ENCODE results near the gene SIK3.
A peak's percentile ranks its signal among the peaks of the same experiment; 100 is the strongest.

SIK3 gene

DNA sequence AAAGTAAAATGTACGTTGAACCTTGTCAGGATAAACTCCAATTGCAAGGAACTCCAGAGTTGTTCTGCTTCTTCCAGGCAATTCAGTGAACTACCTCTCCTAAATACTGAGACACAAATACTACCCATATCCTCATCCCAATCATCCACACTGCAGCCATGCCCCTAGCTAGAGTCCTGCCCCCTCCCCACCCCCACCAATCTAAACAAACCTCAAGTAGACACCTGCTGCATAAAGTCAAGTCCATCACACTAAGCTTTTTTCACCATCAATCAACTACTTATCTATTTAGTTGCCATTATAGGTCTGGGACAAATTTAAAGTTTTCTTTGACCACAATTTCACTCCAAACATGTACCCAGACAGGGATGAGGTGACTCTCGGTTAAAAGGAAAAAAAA lies 167.6 kb downstream of the SIK3 start:
- no peaks in the 10 kb centered on the region for H3K27me3 ChIP-seq (replicated peaks; ENCODE audit: control insufficient read depth, insufficient read depth, low read length)
- H3K4me3 ChIP-seq (replicated peaks; ENCODE audit: low read depth, low read length): no peak overlapping the region
- DNase-seq (ENCODE audit: extremely low read depth, insufficient read length): no peak
- H3K36me3 ChIP-seq (ENCODE audit: control insufficient read depth, insufficient read depth, low read length): no peaks in the 10 kb centered on the region; the same call in 1 of the 2 replicates
- TF ChIP-seq, protein P1, sequence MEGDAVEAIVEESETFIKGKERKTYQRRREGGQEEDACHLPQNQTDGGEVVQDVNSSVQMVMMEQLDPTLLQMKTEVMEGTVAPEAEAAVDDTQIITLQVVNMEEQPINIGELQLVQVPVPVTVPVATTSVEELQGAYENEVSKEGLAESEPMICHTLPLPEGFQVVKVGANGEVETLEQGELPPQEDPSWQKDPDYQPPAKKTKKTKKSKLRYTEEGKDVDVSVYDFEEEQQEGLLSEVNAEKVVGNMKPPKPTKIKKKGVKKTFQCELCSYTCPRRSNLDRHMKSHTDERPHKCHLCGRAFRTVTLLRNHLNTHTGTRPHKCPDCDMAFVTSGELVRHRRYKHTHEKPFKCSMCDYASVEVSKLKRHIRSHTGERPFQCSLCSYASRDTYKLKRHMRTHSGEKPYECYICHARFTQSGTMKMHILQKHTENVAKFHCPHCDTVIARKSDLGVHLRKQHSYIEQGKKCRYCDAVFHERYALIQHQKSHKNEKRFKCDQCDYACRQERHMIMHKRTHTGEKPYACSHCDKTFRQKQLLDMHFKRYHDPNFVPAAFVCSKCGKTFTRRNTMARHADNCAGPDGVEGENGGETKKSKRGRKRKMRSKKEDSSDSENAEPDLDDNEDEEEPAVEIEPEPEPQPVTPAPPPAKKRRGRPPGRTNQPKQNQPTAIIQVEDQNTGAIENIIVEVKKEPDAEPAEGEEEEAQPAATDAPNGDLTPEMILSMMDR (IDR thresholded peaks at IDR 0.05; ENCODE audit: insufficient read depth, low read length, poor library complexity, severe bottlenecking): no peak

DNA sequence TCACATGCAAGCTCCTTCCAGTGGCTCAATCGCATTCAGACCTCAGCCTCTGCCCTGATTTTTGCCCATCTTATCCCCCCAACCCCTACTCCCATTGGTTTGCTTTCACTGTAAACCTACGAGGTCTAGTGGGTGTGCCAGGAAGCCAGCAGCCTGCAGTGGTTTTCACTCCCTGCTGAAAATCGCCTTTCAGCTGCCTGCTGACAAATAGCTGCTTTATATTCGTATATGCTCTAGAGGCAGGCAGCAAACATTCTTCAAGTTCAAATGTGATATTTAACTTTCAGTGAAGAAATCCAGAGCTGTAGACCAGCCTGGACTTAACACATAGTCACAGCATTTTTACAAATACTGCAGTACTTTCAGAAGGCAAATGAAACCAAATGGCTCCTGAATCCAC lies 168.1 kb downstream of the SIK3 start:
- H3K27me3 ChIP-seq (replicated peaks; ENCODE audit: control insufficient read depth, insufficient read depth, low read length): no peaks in the 10 kb centered on the region
- peak overlapping the region; percentile 39 for H3K4me3 ChIP-seq (replicated peaks; ENCODE audit: low read depth, low read length)
- TF ChIP-seq, protein P1 (IDR thresholded peaks at IDR 0.05; ENCODE audit: insufficient read depth, low read length, poor library complexity, severe bottlenecking): no peak
- DNase-seq (ENCODE audit: extremely low read depth, insufficient read length): no peak
- no peaks in the 10 kb centered on the region for H3K36me3 ChIP-seq (ENCODE audit: control insufficient read depth, insufficient read depth, low read length)

DNA sequence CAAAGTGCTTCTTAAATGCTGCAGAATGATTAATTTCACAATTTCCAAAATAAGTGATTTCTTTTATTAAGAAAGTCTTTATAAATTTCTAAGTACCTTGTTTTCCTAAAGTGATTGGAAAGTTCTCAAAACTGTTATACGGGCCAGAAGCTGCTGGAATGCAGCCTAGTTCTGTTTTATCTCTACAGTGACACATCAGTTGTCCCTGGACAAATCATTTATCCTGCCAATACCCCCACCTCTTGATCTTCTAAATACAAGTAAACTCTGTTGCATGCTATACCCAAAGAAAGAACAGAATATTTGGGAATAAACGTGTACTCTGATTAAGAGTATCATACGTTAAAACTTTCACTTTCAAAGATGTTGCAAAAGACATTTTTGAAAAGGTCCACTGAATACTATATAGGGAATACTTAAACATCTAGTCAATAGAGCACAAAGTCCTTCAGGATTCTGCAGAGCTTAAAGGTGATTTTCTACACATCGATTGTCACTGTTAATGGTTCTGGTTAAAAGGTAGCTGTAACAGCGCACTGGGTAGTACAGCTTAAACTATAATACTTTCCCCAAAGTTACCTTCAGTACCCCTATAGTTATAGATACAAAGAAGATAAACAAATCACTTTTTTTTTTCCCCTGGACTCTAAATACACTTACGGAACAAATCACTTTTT lies 168.7 kb downstream of the SIK3 start:
- H3K4me3 ChIP-seq (replicated peaks; ENCODE audit: low read depth, low read length): no peak overlapping the region; the same call in 1 of the 2 replicates
- TF ChIP-seq, protein P1 (IDR thresholded peaks at IDR 0.05; ENCODE audit: insufficient read depth, low read length, poor library complexity, severe bottlenecking): no peak
- DNase-seq (ENCODE audit: extremely low read depth, insufficient read length): no peak
- H3K36me3 ChIP-seq (ENCODE audit: control insufficient read depth, insufficient read depth, low read length): no peaks in the 10 kb centered on the region; the same call in none of the 2 replicates
- no peaks in the 10 kb centered on the region for H3K27me3 ChIP-seq (replicated peaks; ENCODE audit: control insufficient read depth, insufficient read depth, low read length)

DNA sequence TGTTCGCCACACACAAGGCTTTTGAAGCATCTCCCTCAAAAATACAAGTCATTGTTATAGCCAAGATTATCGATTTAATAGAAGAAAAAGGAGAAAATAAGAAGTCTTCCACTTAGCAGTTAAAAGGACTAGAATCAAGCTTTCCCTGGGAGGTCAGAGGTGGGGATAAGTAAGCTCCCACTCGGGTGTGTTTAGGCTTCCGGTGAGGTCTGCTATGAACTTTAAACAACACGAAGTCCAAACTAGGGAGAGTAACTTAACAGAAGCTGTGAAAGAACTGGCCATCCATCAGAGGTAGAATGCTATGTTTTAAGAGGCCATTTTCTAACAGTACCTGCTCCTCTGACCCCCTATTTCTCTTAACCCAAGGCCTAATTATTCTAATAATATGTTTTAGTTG lies 169.4 kb downstream of the SIK3 start:
- Histone ChIP-seq H3K4me3 (replicated peaks; ENCODE audit: low read depth, low read length) (no peak overlapping the region), H3K27me3 (replicated peaks; ENCODE audit: control insufficient read depth, insufficient read depth, low read length) (no peaks in the 10 kb centered on the region), H3K36me3 (ENCODE audit: control insufficient read depth, insufficient read depth, low read length) (no peaks in the 10 kb centered on the region; the same call in none of the 2 replicates)
- TF ChIP-seq, protein P1 (IDR thresholded peaks at IDR 0.05; ENCODE audit: insufficient read depth, low read length, poor library complexity, severe bottlenecking): no peak
- DNase-seq (ENCODE audit: extremely low read depth, insufficient read length): no peak

DNA sequence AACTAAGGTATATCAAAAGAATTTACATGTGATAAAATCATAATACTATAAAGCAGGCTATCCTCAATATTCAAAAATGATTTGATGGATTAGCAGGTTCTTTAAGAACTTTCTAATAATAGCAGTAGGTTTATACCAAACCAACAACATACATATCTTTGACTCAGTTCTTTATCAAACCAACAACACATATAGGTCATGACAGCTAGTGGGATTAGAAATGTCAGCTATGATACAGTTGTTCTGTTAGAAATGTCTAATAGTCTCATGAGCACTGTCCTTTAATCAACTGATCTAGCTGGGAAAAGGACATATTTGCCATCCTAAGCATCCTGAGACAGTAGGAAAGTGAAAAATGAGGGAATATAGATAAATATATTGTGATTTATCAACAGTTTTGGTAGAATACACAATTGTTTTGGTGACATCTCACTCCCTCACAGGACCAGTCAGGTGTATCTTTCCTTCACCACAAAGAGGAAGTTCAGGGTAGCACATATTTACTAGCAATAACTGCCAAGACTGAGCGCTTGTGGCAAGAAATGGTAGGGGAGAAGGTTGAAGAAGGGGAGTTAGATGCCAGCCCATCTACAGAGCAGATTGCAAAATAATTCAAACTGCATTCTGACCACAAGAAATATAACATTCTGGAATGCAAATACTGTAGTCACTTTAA lies 170.0 kb downstream of the SIK3 start:
- peak; percentile 50 for DNase-seq (ENCODE audit: extremely low read depth, insufficient read length)
- TF ChIP-seq, protein P1 (IDR thresholded peaks at IDR 0.05; ENCODE audit: insufficient read depth, low read length, poor library complexity, severe bottlenecking): no peak
- no peaks in the 10 kb centered on the region; the same call in none of the 2 replicates for H3K36me3 ChIP-seq (ENCODE audit: control insufficient read depth, insufficient read depth, low read length)
- no peaks in the 10 kb centered on the region for H3K27me3 ChIP-seq (replicated peaks; ENCODE audit: control insufficient read depth, insufficient read depth, low read length)
- no peak overlapping the region for H3K4me3 ChIP-seq (replicated peaks; ENCODE audit: low read depth, low read length)
